ENCODE data around the gene PCNX1.

Gene PCNX1

GRCh38 chr14:70871863-70872677, 35.2 kb upstream of the PCNX1 start:
- TF ChIP-seq TSHZ2 (CRISPR knock-in tag; IDR thresholded peaks at IDR 0.05) = no peak
- no peak for TF ChIP-seq TOX (CRISPR knock-in tag; IDR thresholded peaks at IDR 0.05; ENCODE audit: borderline replicate concordance)
- TF ChIP-seq CSDC2 (CRISPR knock-in tag; IDR thresholded peaks at IDR 0.05) = no peak
- TF ChIP-seq PATZ1 (CRISPR knock-in tag; IDR thresholded peaks at IDR 0.05; ENCODE audit: borderline replicate concordance) = no peak
- no peak for TF ChIP-seq CREB5 (CRISPR knock-in tag; IDR thresholded peaks at IDR 0.05; ENCODE audit: low read depth)
- TF ChIP-seq POU6F1 (CRISPR knock-in tag; IDR thresholded peaks at IDR 0.05; ENCODE audit: borderline replicate concordance, low read depth) = no peak
- TF ChIP-seq BACH2 (CRISPR knock-in tag; IDR thresholded peaks at IDR 0.05; ENCODE audit: borderline replicate concordance) = no peak
- TF ChIP-seq ZFP30 (CRISPR knock-in tag; IDR thresholded peaks at IDR 0.05) = no peak
- ATAC-seq = no peak

GRCh38 chr14:70872678-70873020, 34.6 kb upstream of the PCNX1 start:
- TF ChIP-seq CREB5 (CRISPR knock-in tag; IDR thresholded peaks at IDR 0.05; ENCODE audit: low read depth) (no peak), TOX (CRISPR knock-in tag; IDR thresholded peaks at IDR 0.05; ENCODE audit: borderline replicate concordance) (no peak), ZNF565 (CRISPR knock-in tag; conservative IDR thresholded peaks at IDR 0.05; ENCODE audit: low read depth) (no peak), TCF4 (CRISPR knock-in tag; IDR thresholded peaks at IDR 0.05; ENCODE audit: borderline replicate concordance) (no peak), POU6F1 (CRISPR knock-in tag; IDR thresholded peaks at IDR 0.05; ENCODE audit: borderline replicate concordance, low read depth) (no peak), ESRRG (CRISPR knock-in tag; IDR thresholded peaks at IDR 0.05) (no peak), SNAI2 (CRISPR knock-in tag; IDR thresholded peaks at IDR 0.05) (no peak), ZNF8 (CRISPR knock-in tag; IDR thresholded peaks at IDR 0.05) (no peak), ZFP3 (CRISPR knock-in tag; IDR thresholded peaks at IDR 0.05) (no peak), CSRNP3 (CRISPR knock-in tag; IDR thresholded peaks at IDR 0.05) (no peak), ZFP30 (CRISPR knock-in tag; IDR thresholded peaks at IDR 0.05) (no peak), ZNF70 (CRISPR knock-in tag; IDR thresholded peaks at IDR 0.05) (no peak), ZC3H10 (CRISPR knock-in tag; IDR thresholded peaks at IDR 0.05) (no peak), PATZ1 (CRISPR knock-in tag; IDR thresholded peaks at IDR 0.05; ENCODE audit: borderline replicate concordance) (no peak), RARB (CRISPR knock-in tag; IDR thresholded peaks at IDR 0.05) (no peak), ISL1 (CRISPR knock-in tag; IDR thresholded peaks at IDR 0.05) (no peak)
- no peak for ATAC-seq

Data from SK-N-SH treated with all-trans-retinoic acid at 6 μM for 48 hours (cell line).